K562 (cell line): Measurements from ENCODE around the gene UBN2. TPM values are rescaled to one million over a fixed set of nuclear protein-coding genes. Genes with fewer than 3 reads are reported as not detected.

Experiments used
- ADNP ChIP-seq: fragments of 200-800 bp; sonication (Bioruptor generic); IDR thresholded peaks from 2 replicates; pipeline ENCODE4 v1.6.1; 2016; ENCODE audit warnings: missing genetic modification characterization, missing compliant biosample characterization
- AFF4 ChIP-seq: sonication (generic); formaldehyde crosslinking; IDR thresholded peaks from 2 replicates; pipeline ENCODE4 v1.8.0; 2023; ENCODE audit warnings: mild to moderate bottlenecking, missing genetic modification reagents
- BHLHE40 ChIP-seq: IDR thresholded peaks from 2 replicates; pipeline ENCODE4 v1.6.1; 2011; ENCODE audit warnings: low read length, improper control_type of control experiment
- ETV5 ChIP-seq: sonication (generic); formaldehyde crosslinking; IDR thresholded peaks from 2 replicates; pipeline ENCODE4 v1.4.0; 2020; ENCODE audit warnings: low read depth, mild to moderate bottlenecking, missing genetic modification reagents
- HBP1 ChIP-seq: fragments of 450-650 bp; formaldehyde crosslinking; IDR thresholded peaks from 2 replicates; pipeline ENCODE4 v1.4.0; 2022; ENCODE audit warnings: missing genetic modification characterization
- MGA ChIP-seq: fragments of 450-650 bp; IDR thresholded peaks from 2 replicates; pipeline ENCODE4 v1.6.1; 2016; ENCODE audit warnings: mild to moderate bottlenecking, moderate library complexity
- ZNF76 ChIP-seq: fragments of 250-450 bp; sonication (Bioruptor Pico); IDR thresholded peaks from 2 replicates; pipeline ENCODE4 v1.4.0; 2020; ENCODE audit warnings: mild to moderate bottlenecking, moderate library complexity, borderline replicate concordance
- polyA plus RNA-seq, 8 experiments: library from polyadenylated mRNA; depleted of rRNA in 4 of 8; stranded (reverse) in 5 of 8; unstranded in 3 of 8; fragments of >200 nt; fragmentation: Nextera tagmentation in 2 of 8; fragmentation: Illumina TruSeq in 1 of 8; extraction: Ambion mirVana in 2 of 8; extraction: Trizol in 1 of 8; gene quantifications; 2 replicates each; pipeline versions ENCODE4 v1.2.1 to v1.2.3, GENCODE V29; 2011 to 2014; ENCODE audit warnings: inconsistent platforms in 1 of 8, missing spikeins in 1 of 8
- total RNA-seq, 7 experiments: library from RNA; depleted of rRNA in 6 of 7; stranded (reverse); fragments of >200 nt in 6 of 7; fragmentation: Illumina TruSeq in 2 of 7; extraction: Trizol in 2 of 7; gene quantifications; 2 replicates each; pipeline versions ENCODE4 v1.2.1 to v1.2.3, GENCODE V29; 2011 to 2021; ENCODE audit warnings: low replicate concordance in 1 of 7

Gene UBN2
- total and polyA plus RNA-seq, 9 of the 15 experiments (the other 6 are each of a cell fraction or from before 2014, with no cell fraction given), result 1.2 to 19.5 (median 9.9) TPM

- no peak for TF ChIP-seq MGA
- TF ChIP-seq AFF4 (CRISPR knock-in tag), result no peak
- TF ChIP-seq ETV5 (CRISPR knock-in tag), result no peak
- no peak for TF ChIP-seq BHLHE40
- TF ChIP-seq HBP1, result no peak
- no peak for TF ChIP-seq ZNF76
- TF ChIP-seq ADNP (tag), result no peak
Measured at GRCh38 chr7:139293534-139293933, 62.5 kb downstream of the UBN2 start (continued).
